Activated T-cell treated with anti-CD3 and anti-CD28 coated beads for 1 hour (primary cell): ENCODE results near the gene SERPINA6.
"Not testable (repeated sequence)": the region's sequence is repeated elsewhere in the genome, so short reads cannot be mapped to it uniquely, and the experiment has no call there.

ENCODE experiments used
- DNase-seq: peaks from one replicate; pipeline ENCODE4 v3.0.0-alpha.2; 2020; ENCODE audit warnings: low read depth

The SERPINA6 gene

GRCh38 chr14:94354638-94355185 lies 31.6 kb upstream of the SERPINA6 start:
- no peak for DNase-seq

GRCh38 chr14:94354190-94354589 lies 31.1 kb upstream of the SERPINA6 start:
- not testable (repeated sequence) for DNase-seq

DNA sequence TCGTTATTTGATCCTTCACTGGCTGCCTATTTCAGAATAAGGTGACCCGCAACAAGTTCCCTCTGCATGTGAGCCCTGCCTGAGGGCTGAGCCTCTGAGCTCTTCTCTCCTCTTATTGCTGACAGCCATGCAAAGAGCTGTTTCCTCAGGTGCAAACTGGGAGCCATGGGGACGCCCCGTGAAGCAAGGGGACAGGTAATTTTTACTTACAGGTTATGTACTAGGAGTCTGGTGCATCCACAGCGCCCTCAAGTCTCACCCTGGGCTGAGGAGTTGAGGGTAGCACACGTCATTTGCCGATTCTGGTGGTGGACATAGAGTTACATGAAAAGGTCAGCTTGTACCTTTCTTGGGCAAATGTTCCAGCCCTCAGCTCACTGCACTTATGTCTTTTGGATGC lies 26.1 kb upstream of the SERPINA6 start:
- no peak for DNase-seq

DNA sequence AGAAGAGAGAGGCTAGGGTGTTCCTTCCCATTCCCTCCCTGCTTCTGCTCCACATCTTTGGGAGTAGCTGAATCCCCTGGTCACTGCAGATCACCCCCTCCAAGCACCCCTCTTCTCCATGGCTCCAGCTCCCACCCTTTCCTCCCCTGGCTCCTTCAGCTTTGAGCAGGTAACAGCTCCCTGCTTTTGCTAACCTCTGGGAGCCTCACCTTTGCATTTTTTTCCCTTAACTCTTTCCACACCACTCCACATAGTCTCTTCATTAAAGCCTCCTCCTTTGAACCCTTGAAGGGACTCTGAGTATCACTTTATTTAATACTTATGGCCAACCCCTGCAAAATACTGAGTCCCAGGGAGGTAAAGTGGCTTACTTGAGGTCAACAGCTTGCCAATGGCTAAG lies 25.7 kb upstream of the SERPINA6 start:
- no peak for DNase-seq

DNA sequence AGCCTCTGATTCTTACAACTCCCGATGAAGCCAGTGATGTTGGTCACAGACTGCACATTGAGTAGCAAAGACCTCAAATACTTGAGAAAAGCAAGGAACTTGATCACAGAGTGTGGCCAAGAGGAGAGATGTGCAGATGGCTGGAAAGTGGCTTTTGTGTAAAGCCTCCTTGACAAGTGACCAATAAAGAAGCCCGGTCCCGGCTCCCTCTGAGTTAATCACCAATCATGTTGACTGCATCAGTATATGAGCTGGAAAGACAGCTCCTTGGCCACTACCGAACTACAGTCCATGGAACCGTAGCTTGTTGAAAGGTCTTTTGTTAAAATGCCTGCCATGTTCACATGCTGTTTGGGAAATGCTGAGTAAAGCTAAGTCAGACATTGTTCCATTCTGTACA lies 23.7 kb upstream of the SERPINA6 start:
- no peak for DNase-seq

- DNase-seq, result not testable (repeated sequence)
Observed at GRCh38 chr14:94346065-94346786, 23.1 kb upstream of the SERPINA6 start.

DNA sequence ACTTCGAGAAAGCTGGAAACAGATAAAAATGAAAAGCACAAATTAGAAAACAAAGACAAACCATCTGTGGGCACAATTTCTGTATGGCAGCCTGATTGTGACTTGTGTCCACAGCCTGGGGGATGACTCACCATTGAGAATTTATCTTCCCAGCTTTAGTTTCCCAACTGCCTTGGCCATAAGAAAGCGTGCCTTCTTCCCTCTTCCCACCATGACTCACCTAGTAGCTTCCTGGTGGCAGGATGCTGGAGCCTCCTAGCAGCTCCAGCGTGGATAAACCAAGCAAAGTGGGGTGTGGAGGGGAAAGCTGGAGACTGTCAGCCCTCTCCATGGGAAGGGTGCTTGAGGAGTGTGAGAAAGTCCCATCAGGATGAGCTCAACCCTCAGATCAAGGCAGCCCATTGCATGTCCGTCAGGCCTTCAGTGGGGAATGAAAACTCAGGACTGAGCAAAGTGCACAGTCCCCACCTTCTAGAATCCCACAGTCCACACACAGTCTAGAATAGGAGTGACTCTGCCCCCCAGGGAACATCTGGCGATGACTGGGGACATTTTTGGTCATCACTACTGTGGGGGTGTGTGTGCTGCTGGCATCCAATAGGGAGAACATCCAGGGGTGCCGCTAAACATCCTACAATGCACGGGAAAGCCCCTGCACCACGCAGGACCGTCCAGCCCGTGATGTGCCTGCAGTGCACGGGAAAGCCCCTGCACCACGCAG lies 22.4 kb upstream of the SERPINA6 start:
- no peak for DNase-seq

DNA sequence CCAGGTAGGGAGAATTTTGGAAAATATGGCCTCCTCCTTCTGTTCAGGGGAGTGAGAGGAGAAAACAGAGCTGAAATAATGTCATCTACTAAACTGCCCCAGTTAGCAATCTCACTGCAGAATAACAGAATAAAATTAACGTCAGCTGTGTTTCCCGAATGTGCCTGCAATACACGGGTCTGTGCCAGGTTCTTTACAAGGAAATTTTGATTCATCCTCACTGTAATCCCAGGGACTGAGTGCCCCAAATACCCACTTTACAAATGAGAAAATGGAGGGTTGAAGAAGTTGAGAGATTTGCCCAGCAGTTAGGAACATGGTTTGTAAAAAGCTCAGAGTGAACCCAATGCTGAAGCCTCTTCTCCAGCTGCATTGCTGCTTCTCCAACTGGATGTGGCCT lies 21.3 kb upstream of the SERPINA6 start:
- no peak for DNase-seq

GRCh38 chr14:94343238-94344005 lies 20.3 kb upstream of the SERPINA6 start:
- no peak for DNase-seq

GRCh38 chr14:94342334-94342934 lies 19.3 kb upstream of the SERPINA6 start:
- DNase-seq, result no peak

GRCh38 chr14:94341656-94342333 lies 18.7 kb upstream of the SERPINA6 start:
- DNase-seq, result no peak

GRCh38 chr14:94340533-94340932 lies 17.4 kb upstream of the SERPINA6 start:
- DNase-seq, result no peak

DNA sequence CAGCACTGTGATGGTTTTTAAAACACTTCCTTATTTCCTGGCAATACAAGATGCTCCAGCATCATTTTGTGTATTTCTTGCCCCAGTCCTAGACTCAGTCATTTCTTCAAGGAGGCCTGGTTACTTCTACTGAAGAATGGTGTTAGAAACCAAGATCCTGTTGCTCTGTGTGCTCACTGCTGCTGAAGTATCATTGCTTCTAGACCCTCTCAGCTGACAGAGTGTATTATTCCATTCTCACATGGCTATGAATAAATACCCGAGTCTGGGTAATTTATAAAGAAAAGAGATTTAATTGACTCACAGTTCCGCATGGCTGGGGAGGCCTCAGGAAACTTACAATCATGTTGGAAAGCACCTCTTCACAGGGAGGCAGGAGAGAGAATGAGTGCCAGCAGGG lies 14.9 kb upstream of the SERPINA6 start:
- DNase-seq, result no peak

GRCh38 chr14:94337274-94337673 lies 14.1 kb upstream of the SERPINA6 start:
- DNase-seq, result no peak

DNA sequence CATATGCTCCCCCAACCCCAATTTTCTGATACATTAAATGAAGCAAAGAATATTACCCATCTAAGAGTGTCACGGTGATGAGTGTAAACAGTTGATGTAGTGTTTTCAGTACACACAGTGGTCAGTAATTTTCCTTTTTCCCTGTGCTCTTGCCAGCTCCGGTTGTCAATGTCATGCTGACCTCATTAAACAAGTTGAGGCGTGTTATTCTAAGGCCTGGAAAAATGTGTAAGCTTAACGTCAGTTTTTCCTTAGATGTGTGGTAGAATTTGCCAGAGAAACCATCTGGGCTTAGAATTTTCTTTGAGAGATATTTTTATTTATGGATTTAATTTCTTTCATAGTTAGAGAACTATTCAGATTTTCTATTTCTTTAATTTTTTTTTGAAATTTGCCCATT lies 11.7 kb upstream of the SERPINA6 start:
- no peak for DNase-seq

GRCh38 chr14:94332587-94332986 lies 9.5 kb upstream of the SERPINA6 start:
- DNase-seq, result no peak

DNA sequence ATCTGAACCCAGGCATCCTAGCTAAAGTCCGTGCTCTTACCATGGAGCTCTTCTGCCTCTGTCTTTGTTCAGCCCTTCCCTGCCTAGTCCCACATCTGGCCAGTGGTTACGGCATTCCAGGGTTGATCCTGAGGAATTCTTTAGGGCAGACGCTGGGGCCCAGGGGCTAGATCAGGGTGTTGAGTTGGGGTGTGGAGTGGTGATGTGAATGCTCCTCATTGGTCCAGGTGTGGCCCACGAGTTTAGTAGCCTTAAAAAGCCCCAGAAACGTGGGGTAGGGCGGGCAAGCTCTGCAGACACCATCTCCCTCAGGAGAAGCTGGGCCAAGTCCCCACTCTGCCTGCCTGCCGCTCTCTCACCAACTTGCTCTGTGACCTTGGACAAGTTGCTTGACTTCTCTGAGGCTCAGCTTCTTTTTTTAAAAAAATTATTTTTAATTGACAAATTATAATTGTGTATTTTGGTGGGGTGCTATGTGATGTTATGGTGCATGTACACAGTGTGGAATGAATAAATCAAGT lies 9.0 kb upstream of the SERPINA6 start:
- no peak for DNase-seq

DNA sequence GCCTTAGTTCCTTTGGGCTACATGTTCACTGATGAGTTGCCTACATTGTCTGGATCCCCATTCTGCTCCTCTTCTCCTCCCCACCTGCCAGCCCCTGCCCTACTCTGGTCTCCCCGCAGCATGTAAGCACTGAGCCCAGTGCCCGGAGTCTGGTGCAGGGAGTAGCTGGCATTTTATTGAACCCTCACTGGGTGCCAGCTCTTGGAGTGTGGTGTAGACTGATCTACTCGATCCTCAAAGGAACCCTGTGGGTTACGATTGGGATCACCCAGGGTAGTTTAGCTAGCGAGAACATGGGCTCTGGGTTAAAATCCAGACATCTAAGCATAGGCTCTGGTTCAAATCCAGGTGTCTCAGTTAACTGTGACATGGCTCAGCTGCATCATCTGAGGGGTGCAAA lies 8.3 kb upstream of the SERPINA6 start:
- DNase-seq, result no peak

- no peak for DNase-seq
Observed at GRCh38 chr14:94330857-94331256, 7.7 kb upstream of the SERPINA6 start.

- no peak for DNase-seq
Observed at GRCh38 chr14:94330432-94330831, 7.3 kb upstream of the SERPINA6 start.

DNA sequence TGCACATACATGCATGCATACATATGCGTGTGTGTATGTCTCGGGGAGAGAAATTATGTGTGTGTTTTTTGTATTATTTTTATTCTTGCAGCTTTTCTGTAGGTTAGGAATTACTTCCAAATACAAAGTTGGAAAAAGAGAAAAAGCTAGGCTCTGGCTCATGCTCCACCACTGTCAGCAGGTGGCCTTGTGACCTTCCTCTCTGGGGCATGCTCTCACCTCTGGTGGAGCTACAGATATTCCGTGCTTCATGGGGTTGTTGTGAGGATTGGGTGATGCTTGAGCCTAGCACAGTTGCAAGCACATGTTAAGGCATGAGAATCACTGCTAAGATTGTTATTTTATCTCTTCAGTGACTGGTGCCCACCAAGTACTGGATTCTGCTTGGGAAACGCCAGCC lies 6.7 kb upstream of the SERPINA6 start:
- DNase-seq, result no peak
